Lung (tissue), 12 donors: ENCODE measurements around the gene MRPS12. TPM values are rescaled to one million over a fixed set of nuclear protein-coding genes. Genes with fewer than 3 reads are reported as not detected.

Source experiments
- ATAC-seq: fragments of 200-7000 bp; cut with Tn5 transposase; one replicate; pipeline ENCODE4 v1.9.1; 2020; ENCODE audit warnings: moderate number of reproducible peaks; ENCODE audit not compliant: insufficient read depth, low FRiP score
- DNase-seq, 3 donors: peaks; one replicate each; pipeline ENCODE4 v3.0.0-alpha.2; 2013 to 2017
- H3K27ac ChIP-seq, 2 donors: one replicate each; pipeline ENCODE4 v1.5.1; 2013; ENCODE audit warnings: mild to moderate bottlenecking in 2 of 2, moderate library complexity in 2 of 2, control low read depth in 1 of 2, inconsistent platforms in 1 of 2, low read depth in 1 of 2, low read length in 1 of 2
- H3K27me3 ChIP-seq, 3 donors: one replicate each; pipeline ENCODE4 v1.5.1; 2013; ENCODE audit warnings: low read length in 2 of 3; ENCODE audit not compliant: control insufficient read depth in 3 of 3, insufficient read depth in 3 of 3
- H3K36me3 ChIP-seq, 4 donors: one replicate each; pipeline ENCODE4 v1.5.1; 2013; ENCODE audit warnings: low read length in 4 of 4, mild to moderate bottlenecking in 1 of 4, moderate library complexity in 1 of 4; ENCODE audit not compliant: control insufficient read depth in 4 of 4, insufficient read depth in 4 of 4
- H3K4me1 ChIP-seq, 5 donors: one replicate each; pipeline ENCODE4 v1.5.1; 2013; ENCODE audit warnings: low read length in 5 of 5, mild to moderate bottlenecking in 2 of 5, moderate library complexity in 1 of 5; ENCODE audit not compliant: control insufficient read depth in 5 of 5, insufficient read depth in 5 of 5
- H3K4me3 ChIP-seq: one replicate; pipeline ENCODE4 v1.5.1; 2013; ENCODE audit warnings: mild to moderate bottlenecking, control low read depth, moderate library complexity
- H3K9ac ChIP-seq, 2 donors: one replicate each; pipeline ENCODE4 v1.5.1; 2013; ENCODE audit warnings: low read length in 2 of 2, control low read depth in 1 of 2; ENCODE audit not compliant: insufficient read depth in 1 of 2
- H3K9me3 ChIP-seq, 4 donors: one replicate each; pipeline ENCODE4 v1.5.1; 2013; ENCODE audit warnings: low read length in 3 of 4, mild to moderate bottlenecking in 1 of 4, moderate library complexity in 1 of 4; ENCODE audit not compliant: control insufficient read depth in 4 of 4, insufficient read depth in 3 of 4
- WGBS, 2 donors: extraction: QIAGEN DNeasy Blood & Tissue Kit; methylation state at CpG; one replicate each; pipeline ENCODE4 v1.1.7; 2013; 5-methylcytosine and 5-hydroxymethylcytosine counted together
- polyA plus RNA-seq, 2 donors: library from polyadenylated mRNA; stranded (reverse); fragments of 200-250 nt; gene quantifications; one replicate each; pipeline ENCODE4 v1.2.1, GENCODE V29; 2013
- total RNA-seq, 2 donors: library from RNA; depleted of rRNA in 1 of 2; stranded (reverse); fragments of >200 nt in 1 of 2; gene quantifications; one replicate each; pipeline ENCODE4 v1.2.1, GENCODE V29; 2014 to 2021
- TF ChIP-seq, protein P1 (sequence below): IDR thresholded peaks from 2 replicates; pipeline ENCODE4 v1.5.1; 2012; ENCODE audit warnings: mild to moderate bottlenecking; ENCODE audit errors: control extremely low read depth, extremely low read depth
- donor health status: control.
- donor health status: control.
- donor health status: Bipolar disorder and iron deficiency.
- donor health status: healthy.
- donor health status: DM: yes; HTN: yes; CAD: no.

Gene MRPS12
- total and polyA plus RNA-seq, 4 donors: 10.7 to 63.5 (median 36.8) TPM

DNA sequence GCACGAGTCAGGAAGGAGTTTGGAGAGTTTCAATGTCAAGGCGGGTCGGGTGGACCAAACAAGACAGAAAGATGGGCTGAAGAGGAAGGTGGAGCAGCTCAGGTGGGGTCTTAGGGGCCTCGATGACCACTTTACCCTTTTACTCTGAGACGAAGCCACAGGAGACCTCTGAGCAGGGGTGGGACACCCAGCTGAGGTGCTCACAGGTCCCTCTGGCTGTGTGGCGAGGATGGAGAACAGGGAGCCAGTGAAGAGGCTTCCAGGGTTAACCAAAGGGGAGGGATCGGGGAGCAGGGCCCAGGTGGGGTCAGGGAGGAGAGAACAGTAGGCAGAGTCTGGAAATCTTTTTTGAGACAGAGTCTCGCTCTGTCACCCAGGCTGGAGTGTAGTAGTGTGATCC, 16.8 kb upstream of the MRPS12 start:
- no peak for ATAC-seq
- H3K36me3 ChIP-seq: peaks cover 0 to 6% (median 1%) of the 10 kb centered on the region in 4 donors
- no peaks in the 10 kb centered on the region for H3K4me1 ChIP-seq
- H3K27me3 ChIP-seq: peaks cover 0 to 3% (median 0%) of the 10 kb centered on the region in 3 donors
- TF ChIP-seq, protein P1, sequence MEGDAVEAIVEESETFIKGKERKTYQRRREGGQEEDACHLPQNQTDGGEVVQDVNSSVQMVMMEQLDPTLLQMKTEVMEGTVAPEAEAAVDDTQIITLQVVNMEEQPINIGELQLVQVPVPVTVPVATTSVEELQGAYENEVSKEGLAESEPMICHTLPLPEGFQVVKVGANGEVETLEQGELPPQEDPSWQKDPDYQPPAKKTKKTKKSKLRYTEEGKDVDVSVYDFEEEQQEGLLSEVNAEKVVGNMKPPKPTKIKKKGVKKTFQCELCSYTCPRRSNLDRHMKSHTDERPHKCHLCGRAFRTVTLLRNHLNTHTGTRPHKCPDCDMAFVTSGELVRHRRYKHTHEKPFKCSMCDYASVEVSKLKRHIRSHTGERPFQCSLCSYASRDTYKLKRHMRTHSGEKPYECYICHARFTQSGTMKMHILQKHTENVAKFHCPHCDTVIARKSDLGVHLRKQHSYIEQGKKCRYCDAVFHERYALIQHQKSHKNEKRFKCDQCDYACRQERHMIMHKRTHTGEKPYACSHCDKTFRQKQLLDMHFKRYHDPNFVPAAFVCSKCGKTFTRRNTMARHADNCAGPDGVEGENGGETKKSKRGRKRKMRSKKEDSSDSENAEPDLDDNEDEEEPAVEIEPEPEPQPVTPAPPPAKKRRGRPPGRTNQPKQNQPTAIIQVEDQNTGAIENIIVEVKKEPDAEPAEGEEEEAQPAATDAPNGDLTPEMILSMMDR: no peak
- no peaks in the 10 kb centered on the region for H3K9me3 ChIP-seq
- H3K4me3 ChIP-seq: no peak overlapping the region
- 94 to 97% methylated on average over 8 of the region's 8 CpGs for WGBS, 2 donors
- H3K9ac ChIP-seq: no peak overlapping the region
- H3K27ac ChIP-seq: no peak overlapping the region
- no peak for DNase-seq

DNA sequence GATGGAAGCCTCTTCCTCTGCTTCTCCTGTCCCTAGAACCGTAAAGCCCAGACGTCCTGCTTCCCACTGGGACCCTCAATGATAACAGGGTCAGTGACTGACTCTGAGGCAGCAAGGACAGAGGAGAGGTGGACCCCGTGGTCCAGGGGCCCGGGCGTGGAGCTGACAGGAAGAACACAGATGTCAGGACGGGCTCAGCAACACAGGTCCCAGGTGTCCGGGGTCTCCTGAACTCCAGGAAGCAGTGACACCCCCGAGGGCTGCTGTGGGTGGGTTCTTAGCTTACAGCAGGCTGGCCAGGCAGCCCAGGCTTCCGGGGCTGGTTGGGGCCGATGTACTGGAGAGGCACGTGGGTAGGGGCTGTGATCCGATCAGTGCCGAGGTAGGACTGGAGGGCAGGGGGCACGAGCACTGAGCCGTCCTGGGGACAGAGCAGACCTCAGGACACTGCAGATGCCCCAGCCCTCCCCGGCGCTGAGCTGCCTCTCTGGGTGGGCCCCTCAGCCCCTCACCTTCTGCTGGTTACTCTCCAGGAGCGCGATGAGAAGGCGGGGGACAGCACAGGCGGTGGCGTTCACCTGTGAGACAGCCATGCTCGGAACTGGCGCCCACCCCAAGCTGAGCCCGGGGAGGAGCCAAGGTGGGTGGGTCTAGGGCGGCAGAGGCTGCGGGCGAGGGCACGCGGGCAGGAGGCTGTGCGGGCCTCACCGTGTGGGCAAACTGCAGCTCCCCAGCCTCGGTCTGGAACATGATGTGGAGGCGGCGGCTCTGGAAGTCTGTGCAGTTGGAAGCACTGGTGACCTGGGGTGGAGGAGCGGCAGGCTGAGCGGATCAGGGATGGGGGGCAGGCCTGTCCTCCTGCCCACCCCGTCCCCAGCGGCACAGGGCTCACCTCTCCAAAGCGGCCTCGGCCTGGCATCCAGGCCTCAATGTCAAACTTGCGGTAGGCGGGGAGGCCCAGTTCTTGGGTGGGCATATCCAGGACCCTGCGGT, 15.1 kb upstream of the MRPS12 start:
- Histone ChIP-seq H3K36me3 (peaks cover 0 to 3% (median under 1%) of the 10 kb centered on the region in 4 donors), H3K27ac (no peak overlapping the region), H3K9me3 (no peaks in the 10 kb centered on the region), H3K4me3 (no peak overlapping the region), H3K4me1 (no peaks in the 10 kb centered on the region), H3K27me3 (peaks cover 0 to 3% (median 0%) of the 10 kb centered on the region in 3 donors), H3K9ac (no peak overlapping the region)
- ATAC-seq (no peak), DNase-seq (no peak)
- TF ChIP-seq, protein P1: no peak
- WGBS, 2 donors: 93% methylated on average over 44 of the region's 44 CpGs

- Histone ChIP-seq H3K36me3 (peaks cover 0 to 7% (median 5%) of the 10 kb centered on the region in 4 donors), H3K9me3 (no peaks in the 10 kb centered on the region), H3K9ac (no peak overlapping the region), H3K4me3 (no peak overlapping the region), H3K27me3 (no peaks in the 10 kb centered on the region), H3K4me1 (no peaks in the 10 kb centered on the region), H3K27ac (no peak overlapping the region)
- 77 to 84% methylated on average over 9 of the region's 9 CpGs for WGBS, 2 donors
- DNase-seq (no peak), ATAC-seq (no peak)
- TF ChIP-seq, protein P1: no peak
Measured at GRCh38 chr19:38917516-38917915, 13.2 kb upstream of the MRPS12 start.
